Stimulated activated CD4-positive, alpha-beta T cell treated with anti-CD3 and anti-CD28 coated beads, TNF-alpha, amount 100 ng/mL, for 1 hour (primary cell): ENCODE data around the gene IRF2BP2.

ENCODE experiments used
- DNase-seq, 3 donors: peaks; one replicate each; pipeline ENCODE4 v3.0.0-alpha.2; 2020; ENCODE audit warnings: low read depth in 3 of 3, low spot score in 1 of 3

The IRF2BP2 gene

DNA sequence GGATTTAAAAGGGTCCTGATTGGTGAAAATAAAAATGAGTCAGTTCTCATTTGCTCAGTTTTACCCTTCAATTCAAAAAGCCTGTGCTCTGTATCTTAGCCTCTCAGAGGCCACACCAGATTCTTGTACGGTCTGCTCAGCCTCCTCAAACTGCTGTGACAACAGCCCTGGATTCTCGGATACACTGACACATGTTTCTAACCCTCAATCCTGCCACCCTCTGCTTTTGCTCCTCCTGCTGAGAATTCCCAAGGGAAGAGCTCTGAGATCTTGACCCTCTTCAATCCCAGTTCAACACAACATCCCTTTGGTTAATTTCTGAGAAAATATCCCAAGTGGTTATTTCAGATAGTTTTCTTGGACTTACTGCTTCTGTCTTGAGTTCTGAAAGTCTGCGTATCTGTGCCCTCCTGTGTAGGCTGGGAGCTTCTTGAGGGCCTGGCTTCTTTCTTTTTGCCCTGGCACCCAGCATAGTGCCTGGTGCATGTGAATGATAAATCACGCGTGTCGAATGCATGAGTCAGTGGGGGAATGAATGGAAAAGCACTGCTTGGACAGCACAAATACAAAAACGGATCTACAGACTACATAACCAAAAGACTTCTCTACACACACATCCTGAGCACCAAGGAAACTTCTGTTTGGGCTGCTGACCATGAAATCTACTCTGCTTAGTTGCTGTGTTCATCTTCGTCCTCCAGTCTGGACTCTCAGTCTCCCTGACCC, 24.5 kb downstream of the IRF2BP2 start:
- no peak for DNase-seq

GRCh38 chr1:234584926-234585325, 25.1 kb downstream of the IRF2BP2 start:
- no peak for DNase-seq

DNA sequence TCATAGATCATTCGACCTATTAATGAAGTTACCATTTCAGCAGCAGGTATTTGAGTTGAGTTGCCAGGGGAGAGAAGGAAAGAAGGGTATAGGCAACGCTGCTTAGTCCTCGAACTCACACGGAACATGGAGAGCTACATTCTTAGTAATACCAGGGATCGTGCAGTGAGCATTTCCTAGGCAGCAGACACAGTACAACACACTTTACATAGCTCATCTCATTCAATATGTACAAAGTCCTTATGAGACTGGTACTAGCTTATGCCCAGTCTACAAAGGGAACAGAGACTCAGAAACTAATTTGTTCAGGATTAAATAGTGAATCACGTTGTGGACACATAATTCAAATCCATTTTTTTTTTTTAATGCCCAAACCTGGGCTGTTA, 25.6 kb downstream of the IRF2BP2 start:
- DNase-seq, result no peak

- no peak for DNase-seq
These were observed 26.1 kb downstream of the IRF2BP2 start for GRCh38 chr1:234583755-234584419.

DNA sequence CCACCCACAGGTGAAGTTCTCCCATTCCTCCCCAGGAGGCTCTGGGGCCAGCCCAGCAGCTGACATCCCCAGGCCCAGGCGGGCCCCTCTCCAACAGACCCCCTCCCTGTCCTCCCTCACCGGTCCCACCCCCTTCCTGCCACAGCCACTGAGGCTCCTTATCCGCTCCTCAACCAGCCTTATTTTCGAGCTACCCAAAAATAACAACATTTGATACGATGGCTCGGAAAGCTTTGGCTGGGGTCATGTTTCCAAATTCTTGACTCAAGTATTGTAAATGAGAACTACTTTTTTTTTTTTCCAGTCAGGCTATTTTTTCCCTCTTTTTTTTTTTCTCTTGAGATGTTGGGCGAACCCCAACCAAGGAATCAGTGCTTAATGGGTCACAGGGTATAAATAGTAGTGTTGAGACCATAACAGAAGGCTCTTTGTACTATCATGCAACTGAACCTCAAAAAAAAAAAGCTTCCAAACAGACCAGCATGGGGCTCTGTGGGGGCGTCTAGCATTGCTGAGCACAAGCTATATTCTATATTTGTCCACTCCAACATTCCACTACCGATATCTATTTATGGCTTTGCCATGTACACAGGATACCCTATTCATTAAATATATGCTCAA, 27.2 kb downstream of the IRF2BP2 start:
- no peak for DNase-seq

DNA sequence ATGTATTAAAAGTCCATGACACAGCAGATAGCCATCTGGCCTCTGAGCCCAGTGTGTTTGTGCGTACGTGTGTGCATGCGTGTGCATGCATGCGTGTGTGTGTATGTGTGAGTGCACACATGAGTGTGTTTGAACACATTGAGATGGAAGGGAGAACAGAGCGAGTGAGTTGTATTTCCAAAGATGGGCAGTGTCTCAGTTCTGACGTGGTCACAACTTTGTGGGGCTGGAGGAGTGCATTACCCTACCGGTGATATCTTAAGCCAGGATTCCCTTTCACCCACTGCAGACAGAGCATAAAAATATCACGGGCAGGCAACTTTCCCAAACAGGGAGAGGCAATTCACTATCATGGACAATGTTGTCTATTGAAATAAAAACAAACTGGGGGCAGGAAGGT, 27.8 kb downstream of the IRF2BP2 start:
- no peak for DNase-seq

- DNase-seq, result no peak
These were observed 28.8 kb downstream of the IRF2BP2 start for GRCh38 chr1:234581063-234581714.

DNA sequence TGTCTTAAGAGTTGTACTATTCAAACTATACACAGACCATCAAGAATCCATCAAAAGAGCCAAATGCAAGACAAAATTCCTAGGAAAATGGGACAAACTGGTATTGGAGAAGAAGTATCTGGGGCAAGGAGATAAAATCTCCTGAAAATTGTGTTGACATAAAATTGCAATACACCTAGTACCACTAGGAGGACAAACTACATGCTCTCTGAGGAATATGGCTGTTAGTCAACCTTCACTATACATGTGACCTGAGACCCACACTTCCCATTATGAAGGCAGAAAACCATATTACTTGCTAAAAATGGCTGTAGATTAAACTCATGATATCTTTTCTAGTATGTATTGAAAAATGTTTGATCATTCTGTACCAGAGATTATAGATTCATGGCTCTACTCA, 30.0 kb downstream of the IRF2BP2 start:
- DNase-seq, result no peak

- DNase-seq, result no peak
These were observed 31.2 kb downstream of the IRF2BP2 start for GRCh38 chr1:234578735-234579134.

- DNase-seq, result no peak
These were observed 31.9 kb downstream of the IRF2BP2 start for GRCh38 chr1:234578087-234578486.

DNA sequence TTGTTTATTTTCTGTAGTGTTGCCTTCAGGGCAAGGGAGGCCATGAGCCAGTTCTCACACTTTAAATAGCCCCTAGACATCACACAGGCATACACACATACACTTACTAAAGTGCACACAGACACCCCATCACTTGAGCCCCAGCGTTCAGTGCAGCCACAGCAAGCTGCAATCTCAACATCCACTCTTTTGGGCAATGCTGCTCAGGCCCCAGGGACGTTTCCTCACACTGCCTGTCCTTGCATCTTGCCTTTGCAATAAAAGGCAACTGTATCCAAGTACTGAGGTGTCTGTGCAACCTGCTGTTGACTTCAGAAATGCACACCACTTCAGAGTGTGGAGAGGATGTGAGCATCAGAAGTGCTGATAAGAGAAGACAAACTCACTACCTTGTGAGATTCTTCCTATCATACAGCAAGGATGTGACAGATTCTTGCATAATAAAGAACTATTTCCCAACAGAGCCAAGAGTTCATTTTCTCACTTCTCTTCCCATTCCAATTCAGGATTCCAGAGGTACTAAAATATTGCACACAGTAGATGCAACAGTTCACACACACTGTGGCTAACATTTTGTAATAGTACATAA, 36.2 kb downstream of the IRF2BP2 start:
- no peak for DNase-seq

- DNase-seq, result no peak
These were observed 37.0 kb downstream of the IRF2BP2 start for GRCh38 chr1:234572966-234573365.

DNA sequence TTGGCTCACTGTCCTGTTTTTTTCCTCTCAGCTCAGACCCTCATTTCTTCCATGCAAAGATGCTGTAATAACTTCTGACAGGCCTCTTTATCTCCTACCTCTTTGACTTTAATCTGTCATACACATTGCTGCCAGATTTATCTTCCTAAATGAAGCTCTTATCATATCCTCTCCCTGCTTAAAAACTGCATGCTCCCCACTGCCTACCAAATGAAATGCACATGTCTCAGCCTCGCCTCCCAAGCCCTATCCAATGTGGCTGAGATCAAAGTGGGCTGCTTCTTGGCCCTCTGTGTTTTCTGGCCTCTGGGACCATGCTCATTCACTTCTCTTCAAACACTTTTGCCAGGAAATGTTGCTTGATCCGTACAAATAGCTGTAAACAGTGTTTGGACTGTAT, 38.3 kb downstream of the IRF2BP2 start:
- no peak for DNase-seq

GRCh38 chr1:234570329-234571120, 39.5 kb downstream of the IRF2BP2 start:
- no peak for DNase-seq

- no peak for DNase-seq
These were observed 41.6 kb downstream of the IRF2BP2 start for GRCh38 chr1:234568345-234568744.

GRCh38 chr1:234565132-234565531, 44.8 kb downstream of the IRF2BP2 start:
- no peak for DNase-seq

DNA sequence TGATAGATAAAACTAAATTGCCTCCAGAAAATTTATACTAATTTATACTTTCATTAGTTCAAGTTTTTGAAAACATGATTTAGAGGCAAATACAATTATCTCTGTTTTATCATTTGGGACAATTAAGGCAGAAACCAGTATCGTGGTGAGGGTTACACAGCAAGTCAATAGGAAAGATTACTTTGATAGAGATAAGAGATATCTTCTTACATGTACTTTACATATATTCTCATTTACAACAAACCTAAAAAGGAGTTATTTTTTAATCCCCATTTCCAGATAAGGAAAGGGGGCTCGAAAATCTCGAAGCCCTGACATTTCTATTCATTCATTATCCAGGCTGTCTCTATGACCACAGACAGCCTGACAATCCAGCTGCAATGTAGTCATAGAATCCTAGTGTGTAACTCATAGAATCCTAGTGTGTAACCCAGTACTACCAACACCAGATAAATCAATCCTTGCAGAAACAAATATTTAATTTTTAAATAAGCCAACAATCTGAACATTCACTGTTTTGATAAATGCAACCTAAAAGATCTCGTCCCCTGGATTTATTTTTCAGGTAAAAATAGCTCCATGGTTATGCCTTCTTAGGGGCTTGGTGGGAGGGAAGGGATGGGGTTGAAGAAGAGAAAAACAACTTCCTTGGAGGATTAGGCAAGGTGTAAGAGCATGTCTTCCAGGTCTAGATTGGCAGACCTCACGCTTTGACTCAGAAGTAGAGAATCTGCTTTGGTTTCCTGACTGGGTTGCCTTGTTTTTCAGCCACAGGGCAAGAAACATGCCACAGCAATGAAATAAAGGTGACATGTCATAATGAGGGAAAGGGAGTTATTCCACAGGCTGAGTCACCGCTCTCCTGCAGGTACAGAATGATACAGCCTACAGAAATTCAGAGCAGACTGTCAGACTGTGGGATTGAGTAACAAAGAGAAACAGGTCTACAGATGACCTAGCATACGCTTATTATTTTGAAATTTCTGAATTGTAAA, 45.6 kb downstream of the IRF2BP2 start:
- DNase-seq, result no peak

- DNase-seq, result no peak
These were observed 47.6 kb downstream of the IRF2BP2 start for GRCh38 chr1:234562334-234562733.

- no peak for DNase-seq
These were observed 48.7 kb downstream of the IRF2BP2 start for GRCh38 chr1:234561319-234561718.
